ENCODE data around the gene PMF1. TPM values are rescaled to one million over a fixed set of nuclear protein-coding genes. Genes with fewer than 3 reads are reported as not detected.
A peak's percentile ranks its signal among the peaks of the same experiment; 100 is the strongest.

PMF1 gene
- total and polyA plus RNA-seq, 2 of the 13 experiments (the other 11 are each of a cell fraction or from before 2014, with no cell fraction given), result 72.5 to 89.0 TPM

DNA sequence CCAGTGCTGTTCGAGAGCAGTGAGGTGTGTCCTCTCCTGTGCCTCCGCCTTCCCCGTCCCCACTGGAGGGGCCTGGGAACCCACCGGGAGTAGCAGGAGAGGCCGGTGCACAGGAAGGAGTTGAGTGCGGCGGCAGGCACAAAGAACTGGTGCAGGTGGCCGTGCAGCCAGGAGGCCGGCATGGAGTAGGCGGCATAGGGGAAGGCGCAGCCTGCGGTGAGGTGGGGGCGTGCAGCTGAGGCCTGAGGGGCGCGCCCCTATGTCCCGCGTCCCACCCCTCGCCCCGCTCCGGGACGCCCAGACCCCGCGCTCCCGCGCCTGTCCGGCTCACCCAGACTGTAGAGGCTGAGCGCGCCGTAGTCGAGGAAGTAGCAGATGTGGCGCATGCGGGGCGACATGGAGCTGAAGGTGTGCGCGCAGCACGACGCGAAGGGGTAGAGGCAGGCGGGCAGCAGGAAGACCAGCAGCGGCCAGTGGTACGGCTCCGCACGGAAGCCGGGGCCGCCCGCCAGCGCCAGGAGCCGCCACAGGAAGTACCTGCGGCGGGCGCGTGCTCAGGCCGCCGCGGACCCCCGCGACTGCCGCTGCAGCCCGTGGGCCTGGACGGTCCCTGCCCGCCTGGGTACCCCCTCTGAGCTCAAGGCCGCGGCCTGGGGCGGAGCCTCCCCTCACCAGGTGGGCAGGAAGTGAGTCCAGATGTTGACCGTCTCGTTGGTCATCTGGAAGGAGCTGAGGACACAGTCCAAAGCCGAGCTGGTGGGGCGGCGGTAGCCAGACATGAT lies 32.8 kb downstream of the PMF1 start (continued):
- TF ChIP-seq ZSCAN9 (CRISPR knock-in tag; IDR thresholded peaks at IDR 0.05; ENCODE audit: borderline replicate concordance), result no peak
- TF ChIP-seq SMC3 (IDR thresholded peaks at IDR 0.05; ENCODE audit: low read length), result no peak
- TF ChIP-seq, protein P1, sequence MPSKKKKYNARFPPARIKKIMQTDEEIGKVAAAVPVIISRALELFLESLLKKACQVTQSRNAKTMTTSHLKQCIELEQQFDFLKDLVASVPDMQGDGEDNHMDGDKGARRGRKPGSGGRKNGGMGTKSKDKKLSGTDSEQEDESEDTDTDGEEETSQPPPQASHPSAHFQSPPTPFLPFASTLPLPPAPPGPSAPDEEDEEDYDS (CRISPR knock-in tag; IDR thresholded peaks at IDR 0.05), result no peak
- TF ChIP-seq ZFP82 (CRISPR knock-in tag; IDR thresholded peaks at IDR 0.05; ENCODE audit: borderline replicate concordance), result no peak
- TF ChIP-seq ETV6 (CRISPR knock-in tag; conservative IDR thresholded peaks at IDR 0.05), result no peak
- TF ChIP-seq SRSF4 (IDR thresholded peaks at IDR 0.05; ENCODE audit: low read depth, low read length, poor library complexity, severe bottlenecking), result no peak
- no peak; the same call in 1 of the 2 replicates for TF ChIP-seq KAT7 (CRISPR knock-in tag; IDR thresholded peaks at IDR 0.05; ENCODE audit: borderline replicate concordance)
- TF ChIP-seq PAF1 (CRISPR knock-in tag; IDR thresholded peaks at IDR 0.05), result no peak
- TF ChIP-seq TBX2 (CRISPR knock-in tag; IDR thresholded peaks at IDR 0.05; ENCODE audit: borderline replicate concordance), result no peak
- TF ChIP-seq, protein P2, sequence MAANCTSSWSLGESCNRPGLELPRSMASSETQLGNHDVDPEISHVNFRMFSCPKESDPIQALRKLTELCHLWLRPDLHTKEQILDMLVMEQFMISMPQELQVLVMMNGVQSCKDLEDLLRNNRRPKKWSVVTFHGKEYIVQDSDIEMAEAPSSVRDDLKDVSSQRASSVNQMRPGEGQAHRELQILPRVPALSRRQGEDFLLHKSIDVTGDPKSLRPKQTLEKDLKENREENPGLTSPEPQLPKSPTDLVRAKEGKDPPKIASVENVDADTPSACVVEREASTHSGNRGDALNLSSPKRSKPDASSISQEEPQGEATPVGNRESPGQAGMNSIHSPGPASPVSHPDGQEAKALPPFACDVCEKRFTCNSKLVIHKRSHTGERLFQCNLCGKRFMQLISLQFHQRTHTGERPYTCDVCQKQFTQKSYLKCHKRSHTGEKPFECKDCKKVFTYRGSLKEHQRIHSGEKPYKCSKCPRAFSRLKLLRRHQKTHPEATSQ (CRISPR knock-in tag; IDR thresholded peaks at IDR 0.05; ENCODE audit: borderline replicate concordance), result no peak
- TF ChIP-seq ZNF614 (CRISPR knock-in tag; IDR thresholded peaks at IDR 0.05; ENCODE audit: borderline replicate concordance), result no peak
- TF ChIP-seq, protein P3, sequence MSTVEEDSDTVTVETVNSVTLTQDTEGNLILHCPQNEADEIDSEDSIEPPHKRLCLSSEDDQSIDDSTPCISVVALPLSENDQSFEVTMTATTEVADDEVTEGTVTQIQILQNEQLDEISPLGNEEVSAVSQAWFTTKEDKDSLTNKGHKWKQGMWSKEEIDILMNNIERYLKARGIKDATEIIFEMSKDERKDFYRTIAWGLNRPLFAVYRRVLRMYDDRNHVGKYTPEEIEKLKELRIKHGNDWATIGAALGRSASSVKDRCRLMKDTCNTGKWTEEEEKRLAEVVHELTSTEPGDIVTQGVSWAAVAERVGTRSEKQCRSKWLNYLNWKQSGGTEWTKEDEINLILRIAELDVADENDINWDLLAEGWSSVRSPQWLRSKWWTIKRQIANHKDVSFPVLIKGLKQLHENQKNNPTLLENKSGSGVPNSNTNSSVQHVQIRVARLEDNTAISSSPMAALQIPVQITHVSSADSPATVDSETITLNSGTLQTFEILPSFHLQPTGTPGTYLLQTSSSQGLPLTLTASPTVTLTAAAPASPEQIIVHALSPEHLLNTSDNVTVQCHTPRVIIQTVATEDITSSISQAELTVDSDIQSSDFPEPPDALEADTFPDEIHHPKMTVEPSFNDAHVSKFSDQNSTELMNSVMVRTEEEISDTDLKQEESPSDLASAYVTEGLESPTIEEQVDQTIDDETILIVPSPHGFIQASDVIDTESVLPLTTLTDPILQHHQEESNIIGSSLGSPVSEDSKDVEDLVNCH (CRISPR knock-in tag; IDR thresholded peaks at IDR 0.05), result 0 out of 2 replicates have a peak, but pooled peaks have one; percentile 33
- TF ChIP-seq, protein P4, sequence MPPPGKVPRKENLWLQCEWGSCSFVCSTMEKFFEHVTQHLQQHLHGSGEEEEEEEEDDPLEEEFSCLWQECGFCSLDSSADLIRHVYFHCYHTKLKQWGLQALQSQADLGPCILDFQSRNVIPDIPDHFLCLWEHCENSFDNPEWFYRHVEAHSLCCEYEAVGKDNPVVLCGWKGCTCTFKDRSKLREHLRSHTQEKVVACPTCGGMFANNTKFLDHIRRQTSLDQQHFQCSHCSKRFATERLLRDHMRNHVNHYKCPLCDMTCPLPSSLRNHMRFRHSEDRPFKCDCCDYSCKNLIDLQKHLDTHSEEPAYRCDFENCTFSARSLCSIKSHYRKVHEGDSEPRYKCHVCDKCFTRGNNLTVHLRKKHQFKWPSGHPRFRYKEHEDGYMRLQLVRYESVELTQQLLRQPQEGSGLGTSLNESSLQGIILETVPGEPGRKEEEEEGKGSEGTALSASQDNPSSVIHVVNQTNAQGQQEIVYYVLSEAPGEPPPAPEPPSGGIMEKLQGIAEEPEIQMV (CRISPR knock-in tag; IDR thresholded peaks at IDR 0.05; ENCODE audit: low read depth), result no peak
- no peak for TF ChIP-seq CHD2 (IDR thresholded peaks at IDR 0.05; ENCODE audit: low read depth, low read length)
- TF ChIP-seq, protein P5, sequence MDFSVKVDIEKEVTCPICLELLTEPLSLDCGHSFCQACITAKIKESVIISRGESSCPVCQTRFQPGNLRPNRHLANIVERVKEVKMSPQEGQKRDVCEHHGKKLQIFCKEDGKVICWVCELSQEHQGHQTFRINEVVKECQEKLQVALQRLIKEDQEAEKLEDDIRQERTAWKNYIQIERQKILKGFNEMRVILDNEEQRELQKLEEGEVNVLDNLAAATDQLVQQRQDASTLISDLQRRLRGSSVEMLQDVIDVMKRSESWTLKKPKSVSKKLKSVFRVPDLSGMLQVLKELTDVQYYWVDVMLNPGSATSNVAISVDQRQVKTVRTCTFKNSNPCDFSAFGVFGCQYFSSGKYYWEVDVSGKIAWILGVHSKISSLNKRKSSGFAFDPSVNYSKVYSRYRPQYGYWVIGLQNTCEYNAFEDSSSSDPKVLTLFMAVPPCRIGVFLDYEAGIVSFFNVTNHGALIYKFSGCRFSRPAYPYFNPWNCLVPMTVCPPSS (IDR thresholded peaks at IDR 0.05), result no peak
- no peak for TF ChIP-seq HOXA7 (CRISPR knock-in tag; IDR thresholded peaks at IDR 0.05)
- TF ChIP-seq, protein P6, sequence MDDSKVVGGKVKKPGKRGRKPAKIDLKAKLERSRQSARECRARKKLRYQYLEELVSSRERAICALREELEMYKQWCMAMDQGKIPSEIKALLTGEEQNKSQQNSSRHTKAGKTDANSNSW (CRISPR knock-in tag; IDR thresholded peaks at IDR 0.05; ENCODE audit: borderline replicate concordance), result no peak
- TF ChIP-seq, protein P7, sequence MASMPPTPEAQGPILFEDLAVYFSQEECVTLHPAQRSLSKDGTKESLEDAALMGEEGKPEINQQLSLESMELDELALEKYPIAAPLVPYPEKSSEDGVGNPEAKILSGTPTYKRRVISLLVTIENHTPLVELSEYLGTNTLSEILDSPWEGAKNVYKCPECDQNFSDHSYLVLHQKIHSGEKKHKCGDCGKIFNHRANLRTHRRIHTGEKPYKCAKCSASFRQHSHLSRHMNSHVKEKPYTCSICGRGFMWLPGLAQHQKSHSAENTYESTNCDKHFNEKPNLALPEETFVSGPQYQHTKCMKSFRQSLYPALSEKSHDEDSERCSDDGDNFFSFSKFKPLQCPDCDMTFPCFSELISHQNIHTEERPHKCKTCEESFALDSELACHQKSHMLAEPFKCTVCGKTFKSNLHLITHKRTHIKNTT (CRISPR knock-in tag; IDR thresholded peaks at IDR 0.05), result no peak
- TF ChIP-seq ZNF543 (CRISPR knock-in tag; IDR thresholded peaks at IDR 0.05), result peak; percentile 72; the same call in 1 of the 2 replicates
- TF ChIP-seq ZNF30 (CRISPR knock-in tag; IDR thresholded peaks at IDR 0.05), result no peak
- TF ChIP-seq KMT2B (CRISPR knock-in tag; IDR thresholded peaks at IDR 0.05), result no peak

Data from HepG2 (cell line).